Measurements from ENCODE around the gene SLC5A6. TPM values are rescaled to one million over a fixed set of nuclear protein-coding genes. Genes with fewer than 3 reads are reported as not detected.

Gene SLC5A6
- total RNA-seq: 10 to 100 TPM; 20.5 to 69.7 (median 60.5) TPM

- intact Hi-C loops (cut with DNase I; ENCODE audit: low total_unique reads): no loop called here
- peak; percentile 81 to 87 for DNase-seq
- Histone ChIP-seq H3K4me1 (peaks cover 0 to 11% of the 10 kb centered on the region in 2 donors), H3K27ac (peak within 1 kb of the TSS; percentile 86 to 99), H3K4me3 (peak within 1 kb of the TSS; percentile 72 to 81), H3K27me3 (no peaks in the 10 kb centered on the region), H3K36me3 (no peaks in the 10 kb centered on the region), H3K9me3 (no peaks in the 10 kb centered on the region)
- TF ChIP-seq, protein P1, sequence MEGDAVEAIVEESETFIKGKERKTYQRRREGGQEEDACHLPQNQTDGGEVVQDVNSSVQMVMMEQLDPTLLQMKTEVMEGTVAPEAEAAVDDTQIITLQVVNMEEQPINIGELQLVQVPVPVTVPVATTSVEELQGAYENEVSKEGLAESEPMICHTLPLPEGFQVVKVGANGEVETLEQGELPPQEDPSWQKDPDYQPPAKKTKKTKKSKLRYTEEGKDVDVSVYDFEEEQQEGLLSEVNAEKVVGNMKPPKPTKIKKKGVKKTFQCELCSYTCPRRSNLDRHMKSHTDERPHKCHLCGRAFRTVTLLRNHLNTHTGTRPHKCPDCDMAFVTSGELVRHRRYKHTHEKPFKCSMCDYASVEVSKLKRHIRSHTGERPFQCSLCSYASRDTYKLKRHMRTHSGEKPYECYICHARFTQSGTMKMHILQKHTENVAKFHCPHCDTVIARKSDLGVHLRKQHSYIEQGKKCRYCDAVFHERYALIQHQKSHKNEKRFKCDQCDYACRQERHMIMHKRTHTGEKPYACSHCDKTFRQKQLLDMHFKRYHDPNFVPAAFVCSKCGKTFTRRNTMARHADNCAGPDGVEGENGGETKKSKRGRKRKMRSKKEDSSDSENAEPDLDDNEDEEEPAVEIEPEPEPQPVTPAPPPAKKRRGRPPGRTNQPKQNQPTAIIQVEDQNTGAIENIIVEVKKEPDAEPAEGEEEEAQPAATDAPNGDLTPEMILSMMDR (IDR thresholded peaks at IDR 0.05): no peak
- TF ChIP-seq POLR2A (IDR thresholded peaks at IDR 0.05): peak; percentile 91
Measured at GRCh38 chr2:27211943-27212625, at the start of gene SLC5A6, which contains the start of gene ATRAID. Gene SLC5A6, minus strand, starts transcription at chr2:27212268. Its CDS starts 4,618 bp downstream, at chr2:27207650. Gene ATRAID, plus strand, starts transcription at chr2:27212041. Its CDS starts 328 bp downstream, at chr2:27212369.

GRCh38 chr2:27261241-27261925 is 49.3 kb upstream of the SLC5A6 start:
- Histone ChIP-seq H3K4me1 (peaks cover 0 to 23% of the 10 kb centered on the region in 2 donors), H3K36me3 (no peaks in the 10 kb centered on the region), H3K9me3 (no peaks in the 10 kb centered on the region), H3K27me3 (peaks cover 21 to 25% of the 10 kb centered on the region in 2 donors), H3K4me3 (no peak overlapping the region), H3K27ac (no peak overlapping the region)
- intact Hi-C loops (cut with DNase I; ENCODE audit: low total_unique reads): no loop called here
- DNase-seq: no peak
- TF ChIP-seq, protein P1 (IDR thresholded peaks at IDR 0.05): no peak
- no peak for TF ChIP-seq POLR2A (IDR thresholded peaks at IDR 0.05)

- TF ChIP-seq, protein P1 (IDR thresholded peaks at IDR 0.05): no peak
- no peak for TF ChIP-seq POLR2A (IDR thresholded peaks at IDR 0.05)
Measured at GRCh38 chr2:27258051-27258450, 46.0 kb upstream of the SLC5A6 start.

DNA sequence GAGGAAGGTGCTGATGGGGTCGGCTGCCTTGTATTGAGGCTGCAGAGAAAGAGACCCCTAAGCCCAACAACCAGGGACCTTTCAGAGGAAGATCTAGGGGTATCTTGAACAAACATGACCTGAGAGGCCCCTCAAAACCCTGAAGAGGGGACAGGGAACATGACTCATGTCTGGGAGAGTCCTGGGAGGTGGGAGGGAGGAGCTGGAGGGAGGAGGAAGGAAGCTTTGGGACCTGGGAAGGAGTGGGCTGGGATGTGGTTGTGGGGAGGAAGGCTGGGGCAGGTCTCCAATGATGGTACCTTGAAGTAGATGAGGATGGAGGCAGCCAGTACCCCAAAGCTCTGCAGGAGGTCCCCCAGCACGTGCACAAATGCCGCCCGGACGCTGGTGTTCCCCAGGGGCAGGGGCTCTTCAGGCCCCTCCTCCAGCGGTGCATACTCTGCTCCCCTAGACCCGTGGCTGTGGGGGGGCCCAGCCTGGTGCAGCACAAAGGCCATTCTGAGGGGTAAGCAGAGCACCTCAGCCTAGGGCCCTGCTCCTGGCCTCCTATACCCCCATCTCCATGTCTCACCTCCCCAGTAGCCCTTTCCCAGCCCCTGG is 44.9 kb upstream of the SLC5A6 start:
- Histone ChIP-seq H3K4me3 (no peak overlapping the region), H3K36me3 (no peaks in the 10 kb centered on the region), H3K27me3 (peaks cover 4 to 15% of the 10 kb centered on the region in 2 donors), H3K9me3 (no peaks in the 10 kb centered on the region), H3K4me1 (peaks cover 0 to 3% of the 10 kb centered on the region in 2 donors), H3K27ac (no peak overlapping the region)
- TF ChIP-seq, protein P1 (IDR thresholded peaks at IDR 0.05): no peak
- no peak for TF ChIP-seq POLR2A (IDR thresholded peaks at IDR 0.05)
- intact Hi-C loops (cut with DNase I; ENCODE audit: low total_unique reads): no loop called here
- DNase-seq: no peak

More at GRCh38 chr2:27258051-27258450, 46.0 kb upstream of the SLC5A6 start:
- Histone ChIP-seq H3K27me3 (peaks cover 13 to 15% of the 10 kb centered on the region in 2 donors), H3K36me3 (no peaks in the 10 kb centered on the region), H3K4me1 (peaks cover 0 to 12% of the 10 kb centered on the region in 2 donors), H3K9me3 (no peaks in the 10 kb centered on the region), H3K27ac (no peak overlapping the region), H3K4me3 (no peak overlapping the region)
- no peak for DNase-seq
- intact Hi-C loops (cut with DNase I; ENCODE audit: low total_unique reads): no loop called here
